PC-9 (cell line): Measurements from ENCODE around the gene ZBTB48. TPM values are rescaled to one million over a fixed set of nuclear protein-coding genes. Genes with fewer than 3 reads are reported as not detected.

Experiments
- BruUV-seq: library from RNA; stranded (reverse); fragments of 400-500 nt; replicated peaks from 2 replicates; lab custom pipeline; 2021; lab: Mats Ljungman, UMichigan
- CTCF ChIA-PET: fragments of 300-600 bp; sonication (Branson Sonifier 250); formaldehyde crosslinking; loops from one replicate; lab custom pipeline; 2022; ENCODE audit warnings: antibody characterized with exemption; lab: Charles Lee
- POLR2A ChIA-PET: fragments of 300-600 bp; sonication (Branson Sonifier 250); formaldehyde crosslinking; loops from one replicate; lab custom pipeline; 2022; ENCODE audit warnings: antibody characterized with exemption; ENCODE audit not compliant: unreplicated experiment; lab: Charles Lee
- DNase-seq, 2 experiments: peaks; one replicate each; pipeline versions ENCODE4 v3.0.0 to v3.0.0-alpha.2; 2015 to 2022; ENCODE audit warnings: mixed read lengths in 1 of 2
- H2AFZ ChIP-seq: fragments of 200-600 bp; sonication (generic); 2 replicates; pipeline ENCODE4 v1.8.1; 2017; ENCODE audit warnings: antibody characterized with exemption
- H3F3A ChIP-seq: fragments of 200-600 bp; sonication (generic); 2 replicates; pipeline ENCODE4 v1.8.1; 2017; ENCODE audit warnings: antibody characterized with exemption, mild to moderate bottlenecking, low read depth; ENCODE audit not compliant: insufficient read depth
- H3K27ac ChIP-seq: fragments of 200-600 bp; sonication (generic); 2 replicates; pipeline ENCODE4 v1.6.1; 2016; ENCODE audit warnings: mixed run types
- H3K27me3 ChIP-seq: fragments of 200-600 bp; sonication (generic); 2 replicates; pipeline ENCODE4 v1.6.1; 2016; ENCODE audit warnings: low read depth, mixed run types; ENCODE audit not compliant: insufficient read depth
- H3K36me3 ChIP-seq: fragments of 200-600 bp; sonication (generic); 2 replicates; pipeline ENCODE4 v1.6.1; 2016; ENCODE audit warnings: low read depth, mixed run types
- H3K4me1 ChIP-seq: fragments of 200-600 bp; sonication (generic); replicated peaks from 2 replicates; pipeline ENCODE4 v1.6.1; 2016; ENCODE audit warnings: mixed run types; ENCODE audit not compliant: insufficient read depth
- H3K4me2 ChIP-seq: fragments of 200-600 bp; sonication (generic); 2 replicates; pipeline ENCODE4 v1.6.1; 2017; ENCODE audit warnings: mixed run types
- H3K4me3 ChIP-seq: fragments of 200-600 bp; sonication (generic); 2 replicates; pipeline ENCODE4 v1.6.1; 2016; ENCODE audit warnings: mixed run types
- H3K79me2 ChIP-seq: fragments of 200-600 bp; sonication (generic); 2 replicates; pipeline ENCODE4 v1.6.1; 2017; ENCODE audit warnings: low read depth, mixed run types
- H3K9me2 ChIP-seq: fragments of 200-600 bp; sonication (generic); 2 replicates; pipeline ENCODE4 v1.8.1; 2017; ENCODE audit warnings: mild to moderate bottlenecking; ENCODE audit not compliant: insufficient read depth
- H3K9me3 ChIP-seq: fragments of 200-600 bp; sonication (generic); 2 replicates; pipeline ENCODE4 v1.8.1; 2016; ENCODE audit warnings: low read depth; ENCODE audit not compliant: insufficient read depth
- H4K20me1 ChIP-seq: fragments of 200-600 bp; sonication (generic); 2 replicates; pipeline ENCODE4 v1.8.1; 2017; ENCODE audit not compliant: insufficient read depth
- EZH2 ChIP-seq: fragments of 200-600 bp; sonication (generic); IDR thresholded peaks from 2 replicates; pipeline ENCODE4 v1.8.0; 2017; ENCODE audit warnings: antibody characterized with exemption, low read depth
- intact Hi-C: fragments of 100-400 bp; cut with micrococcal nuclease; formaldehyde crosslinking; loops from one replicate; pipeline ENCODE4 v1.10.0; 2022; ENCODE audit not compliant: unreplicated experiment
- total RNA-seq: library from RNA; stranded (reverse); gene quantifications from 2 replicates; pipeline ENCODE4 v1.2.3, GENCODE V29; 2021
- TF ChIP-seq, protein P1 (sequence below): fragments of 200-600 bp; sonication (generic); conservative IDR thresholded peaks from 2 replicates; pipeline ENCODE4 v1.6.1; 2017; ENCODE audit warnings: mixed run types, antibody characterized with exemption, mild to moderate bottlenecking, moderate library complexity

The ZBTB48 gene
- total RNA-seq, 1 experiment from 2014 or later = 17.2 TPM

DNA sequence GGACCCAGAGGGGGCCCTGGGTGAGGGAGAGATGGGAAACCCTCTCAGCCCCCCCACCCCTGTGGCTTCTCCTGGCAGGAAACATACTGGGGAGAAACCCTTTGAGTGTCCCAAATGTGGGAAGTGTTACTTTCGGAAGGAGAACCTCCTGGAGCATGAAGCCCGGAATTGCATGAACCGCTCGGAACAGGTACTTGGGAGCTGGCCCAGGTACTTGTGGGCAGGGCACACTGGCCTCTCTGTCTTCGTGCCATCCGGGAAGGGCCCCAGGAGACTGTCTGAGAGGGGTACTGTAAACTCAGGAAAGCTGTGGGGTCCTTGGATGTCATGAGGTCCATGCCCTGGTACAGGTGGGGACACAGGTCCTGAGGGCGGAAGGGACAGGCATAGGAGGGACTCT is 6.0 kb downstream of the ZBTB48 start:
- H3K9me3 ChIP-seq = no peaks in the 10 kb centered on the region
- no peak for DNase-seq
- no peaks in the 10 kb centered on the region for H3K9me2 ChIP-seq
- H3F3A ChIP-seq = no peaks in the 10 kb centered on the region
- intact Hi-C loops = no loop called here
- POLR2A ChIA-PET = no interaction called here
- no peak overlapping the region for H3K27ac ChIP-seq
- H3K4me1 ChIP-seq = peaks cover 5% of the 10 kb centered on the region
- TF ChIP-seq, protein P1, sequence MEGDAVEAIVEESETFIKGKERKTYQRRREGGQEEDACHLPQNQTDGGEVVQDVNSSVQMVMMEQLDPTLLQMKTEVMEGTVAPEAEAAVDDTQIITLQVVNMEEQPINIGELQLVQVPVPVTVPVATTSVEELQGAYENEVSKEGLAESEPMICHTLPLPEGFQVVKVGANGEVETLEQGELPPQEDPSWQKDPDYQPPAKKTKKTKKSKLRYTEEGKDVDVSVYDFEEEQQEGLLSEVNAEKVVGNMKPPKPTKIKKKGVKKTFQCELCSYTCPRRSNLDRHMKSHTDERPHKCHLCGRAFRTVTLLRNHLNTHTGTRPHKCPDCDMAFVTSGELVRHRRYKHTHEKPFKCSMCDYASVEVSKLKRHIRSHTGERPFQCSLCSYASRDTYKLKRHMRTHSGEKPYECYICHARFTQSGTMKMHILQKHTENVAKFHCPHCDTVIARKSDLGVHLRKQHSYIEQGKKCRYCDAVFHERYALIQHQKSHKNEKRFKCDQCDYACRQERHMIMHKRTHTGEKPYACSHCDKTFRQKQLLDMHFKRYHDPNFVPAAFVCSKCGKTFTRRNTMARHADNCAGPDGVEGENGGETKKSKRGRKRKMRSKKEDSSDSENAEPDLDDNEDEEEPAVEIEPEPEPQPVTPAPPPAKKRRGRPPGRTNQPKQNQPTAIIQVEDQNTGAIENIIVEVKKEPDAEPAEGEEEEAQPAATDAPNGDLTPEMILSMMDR = no peak
- TF ChIP-seq EZH2 = no peak
- H3K36me3 ChIP-seq = no peaks in the 10 kb centered on the region
- H3K4me2 ChIP-seq = no peak overlapping the region
- peaks cover 4% of the 10 kb centered on the region; the same call in 1 of the 2 replicates for H3K79me2 ChIP-seq
- no peaks in the 10 kb centered on the region for H4K20me1 ChIP-seq
- CTCF ChIA-PET = no interaction called here
- no peaks in the 10 kb centered on the region for H3K27me3 ChIP-seq
- BruUV-seq = no TSS peak
- no peak overlapping the region for H2AFZ ChIP-seq
- no peak overlapping the region for H3K4me3 ChIP-seq

GRCh38 chr1:6586404-6586816 is 6.6 kb downstream of the ZBTB48 start:
- no peak overlapping the region for H3K4me3 ChIP-seq
- ChIA-PET POLR2A (no interaction called here), CTCF (no interaction called here)
- H3K4me2 ChIP-seq = no peak overlapping the region
- no peaks in the 10 kb centered on the region for H3K27me3 ChIP-seq
- no peaks in the 10 kb centered on the region for H3K9me2 ChIP-seq
- H2AFZ ChIP-seq = no peak overlapping the region
- no peaks in the 10 kb centered on the region for H4K20me1 ChIP-seq
- H3F3A ChIP-seq = no peaks in the 10 kb centered on the region; the same call in 1 of the 2 replicates
- H3K9me3 ChIP-seq = no peaks in the 10 kb centered on the region
- no peaks in the 10 kb centered on the region for H3K36me3 ChIP-seq
- BruUV-seq = no TSS peak
- H3K79me2 ChIP-seq = no peaks in the 10 kb centered on the region
- no peak overlapping the region for H3K27ac ChIP-seq
- TF ChIP-seq, protein P1 = no peak
- TF ChIP-seq EZH2 = no peak
- intact Hi-C loops = no loop called here
- no peak for DNase-seq
- H3K4me1 ChIP-seq = no peaks in the 10 kb centered on the region

GRCh38 chr1:6587261-6588005 is 7.6 kb downstream of the ZBTB48 start:
- H3K4me3 ChIP-seq = no peak overlapping the region
- H3K4me1 ChIP-seq = no peaks in the 10 kb centered on the region
- ChIA-PET CTCF (no interaction called here), POLR2A (no interaction called here)
- no peaks in the 10 kb centered on the region for H4K20me1 ChIP-seq
- intact Hi-C loops = no loop called here
- no peak overlapping the region for H3K27ac ChIP-seq
- H3K79me2 ChIP-seq = no peaks in the 10 kb centered on the region
- no peaks in the 10 kb centered on the region for H3K27me3 ChIP-seq
- DNase-seq = no peak
- BruUV-seq = no TSS peak
- H3K9me2 ChIP-seq = no peaks in the 10 kb centered on the region
- no peaks in the 10 kb centered on the region; the same call in 1 of the 2 replicates for H3F3A ChIP-seq
- no peak overlapping the region for H3K4me2 ChIP-seq
- H3K36me3 ChIP-seq = no peaks in the 10 kb centered on the region
- TF ChIP-seq, protein P1 = no peak
- TF ChIP-seq EZH2 = no peak
- no peak overlapping the region for H2AFZ ChIP-seq
- no peaks in the 10 kb centered on the region for H3K9me3 ChIP-seq
